GM20000 (cell line): ENCODE results near the gene PPP1R37.

Experiments
- DNase-seq: peaks from one replicate; pipeline ENCODE4 v3.0.0; 2012; ENCODE audit warnings: low spot score
- CTCF ChIP-seq: IDR thresholded peaks from 2 replicates; pipeline ENCODE4 v1.5.1; 2012; ENCODE audit warnings: mild to moderate bottlenecking, control low read depth; ENCODE audit errors: extremely low read depth, missing control alignments

The PPP1R37 gene

GRCh38 chr19:45152504-45153338 is 59.7 kb downstream of the PPP1R37 start:
- DNase-seq, result peak; percentile 82
- no peak for TF ChIP-seq CTCF

- TF ChIP-seq CTCF, result no peak
- peak; percentile 61 for DNase-seq
Measured at GRCh38 chr19:45153339-45154063, 60.5 kb downstream of the PPP1R37 start.

GRCh38 chr19:45154064-45154827 is 61.3 kb downstream of the PPP1R37 start:
- no peak for DNase-seq
- no peak for TF ChIP-seq CTCF

GRCh38 chr19:45156011-45156630 is 63.1 kb downstream of the PPP1R37 start:
- TF ChIP-seq CTCF, result no peak
- DNase-seq, result no peak

- no peak for DNase-seq
- TF ChIP-seq CTCF, result no peak
Measured at GRCh38 chr19:45156751-45157150, 63.8 kb downstream of the PPP1R37 start.

GRCh38 chr19:45158503-45159209 is 65.7 kb downstream of the PPP1R37 start:
- TF ChIP-seq CTCF, result no peak
- no peak for DNase-seq
